HL-60 (cell line): ENCODE results near the gene GALNT1.

ENCODE experiments used
- TF ChIP-seq, protein P1 (sequence below): IDR thresholded peaks from one replicate; pipeline ENCODE4 v1.5.1; 2011; ENCODE audit warnings: low read length, control low read depth, inconsistent platforms; ENCODE audit not compliant: insufficient read depth
- TF ChIP-seq, protein P2 (sequence below): IDR thresholded peaks from 2 replicates; pipeline ENCODE4 v1.6.1; 2012; ENCODE audit warnings: low read depth; ENCODE audit not compliant: insufficient replicate concordance

DNA sequence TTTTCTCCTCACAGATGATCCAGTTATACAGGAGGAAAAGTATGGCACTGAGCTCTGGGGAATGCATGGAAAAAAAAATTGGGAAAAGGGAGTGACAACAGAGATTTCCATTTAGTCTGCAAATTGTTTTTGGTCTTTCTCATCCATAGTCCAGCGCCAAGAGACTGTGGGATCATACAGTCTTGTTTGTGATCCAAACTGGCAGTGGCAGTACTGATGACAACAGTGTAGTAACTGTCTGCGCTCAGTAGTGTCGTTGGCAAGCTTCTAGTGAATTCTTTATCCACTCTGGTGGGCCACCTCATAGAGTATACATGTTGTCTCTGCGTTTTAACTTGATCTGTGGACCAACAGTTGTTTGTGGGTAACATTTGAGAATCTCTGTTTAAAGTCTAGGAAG lies 37.9 kb downstream of the GALNT1 start:
- TF ChIP-seq, protein P1, sequence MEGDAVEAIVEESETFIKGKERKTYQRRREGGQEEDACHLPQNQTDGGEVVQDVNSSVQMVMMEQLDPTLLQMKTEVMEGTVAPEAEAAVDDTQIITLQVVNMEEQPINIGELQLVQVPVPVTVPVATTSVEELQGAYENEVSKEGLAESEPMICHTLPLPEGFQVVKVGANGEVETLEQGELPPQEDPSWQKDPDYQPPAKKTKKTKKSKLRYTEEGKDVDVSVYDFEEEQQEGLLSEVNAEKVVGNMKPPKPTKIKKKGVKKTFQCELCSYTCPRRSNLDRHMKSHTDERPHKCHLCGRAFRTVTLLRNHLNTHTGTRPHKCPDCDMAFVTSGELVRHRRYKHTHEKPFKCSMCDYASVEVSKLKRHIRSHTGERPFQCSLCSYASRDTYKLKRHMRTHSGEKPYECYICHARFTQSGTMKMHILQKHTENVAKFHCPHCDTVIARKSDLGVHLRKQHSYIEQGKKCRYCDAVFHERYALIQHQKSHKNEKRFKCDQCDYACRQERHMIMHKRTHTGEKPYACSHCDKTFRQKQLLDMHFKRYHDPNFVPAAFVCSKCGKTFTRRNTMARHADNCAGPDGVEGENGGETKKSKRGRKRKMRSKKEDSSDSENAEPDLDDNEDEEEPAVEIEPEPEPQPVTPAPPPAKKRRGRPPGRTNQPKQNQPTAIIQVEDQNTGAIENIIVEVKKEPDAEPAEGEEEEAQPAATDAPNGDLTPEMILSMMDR, result no peak
- TF ChIP-seq, protein P2, sequence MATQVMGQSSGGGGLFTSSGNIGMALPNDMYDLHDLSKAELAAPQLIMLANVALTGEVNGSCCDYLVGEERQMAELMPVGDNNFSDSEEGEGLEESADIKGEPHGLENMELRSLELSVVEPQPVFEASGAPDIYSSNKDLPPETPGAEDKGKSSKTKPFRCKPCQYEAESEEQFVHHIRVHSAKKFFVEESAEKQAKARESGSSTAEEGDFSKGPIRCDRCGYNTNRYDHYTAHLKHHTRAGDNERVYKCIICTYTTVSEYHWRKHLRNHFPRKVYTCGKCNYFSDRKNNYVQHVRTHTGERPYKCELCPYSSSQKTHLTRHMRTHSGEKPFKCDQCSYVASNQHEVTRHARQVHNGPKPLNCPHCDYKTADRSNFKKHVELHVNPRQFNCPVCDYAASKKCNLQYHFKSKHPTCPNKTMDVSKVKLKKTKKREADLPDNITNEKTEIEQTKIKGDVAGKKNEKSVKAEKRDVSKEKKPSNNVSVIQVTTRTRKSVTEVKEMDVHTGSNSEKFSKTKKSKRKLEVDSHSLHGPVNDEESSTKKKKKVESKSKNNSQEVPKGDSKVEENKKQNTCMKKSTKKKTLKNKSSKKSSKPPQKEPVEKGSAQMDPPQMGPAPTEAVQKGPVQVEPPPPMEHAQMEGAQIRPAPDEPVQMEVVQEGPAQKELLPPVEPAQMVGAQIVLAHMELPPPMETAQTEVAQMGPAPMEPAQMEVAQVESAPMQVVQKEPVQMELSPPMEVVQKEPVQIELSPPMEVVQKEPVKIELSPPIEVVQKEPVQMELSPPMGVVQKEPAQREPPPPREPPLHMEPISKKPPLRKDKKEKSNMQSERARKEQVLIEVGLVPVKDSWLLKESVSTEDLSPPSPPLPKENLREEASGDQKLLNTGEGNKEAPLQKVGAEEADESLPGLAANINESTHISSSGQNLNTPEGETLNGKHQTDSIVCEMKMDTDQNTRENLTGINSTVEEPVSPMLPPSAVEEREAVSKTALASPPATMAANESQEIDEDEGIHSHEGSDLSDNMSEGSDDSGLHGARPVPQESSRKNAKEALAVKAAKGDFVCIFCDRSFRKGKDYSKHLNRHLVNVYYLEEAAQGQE, result no peak
